ENCODE results near the gene HTT. TPM values are rescaled to one million over a fixed set of nuclear protein-coding genes. Genes with fewer than 3 reads are reported as not detected.
A peak's percentile ranks its signal among the peaks of the same experiment; 100 is the strongest.

HTT gene
- total and polyA plus RNA-seq, 10 donors, result 10.0 to 124 (median 84.4) TPM

- TF ChIP-seq POLR2A (IDR thresholded peaks at IDR 0.05) (no peak), POLR2AphosphoS5 (IDR thresholded peaks at IDR 0.05) (no peak), CTCF (IDR thresholded peaks at IDR 0.05 in 8 of 11, conservative IDR thresholded peaks at IDR 0.05 in 3 of 11) (no peak)
- Histone ChIP-seq H3K4me1 (peaks cover 9 to 37% (median 23%) of the 10 kb centered on the region in 6 donors), H3K9me3 (no peaks in the 10 kb centered on the region), H3K27me3 (replicated peaks in 1 of 7) (no peaks in the 10 kb centered on the region), H3K36me3 (no peaks in the 10 kb centered on the region), H3K27ac (no peak overlapping the region), H3K4me3 (no peak overlapping the region)
- WGBS, 5 donors, result 80 to 88% (median 85%) methylated on average over 6 of the region's 6 CpGs
- intact Hi-C loops (cut with DNase I; ENCODE audit: low total_unique reads), result no loop called here
- DNase-seq, result no peak
These were observed 38.8 kb upstream of the HTT start for GRCh38 chr4:3035674-3036073.

- H3K9me3 ChIP-seq, result no peaks in the 10 kb centered on the region
- DNase-seq, result peak; percentile 69
- peaks cover 13 to 44% (median 30%) of the 10 kb centered on the region in 6 donors for H3K4me1 ChIP-seq
- H3K27me3 ChIP-seq (replicated peaks in 1 of 7), result no peaks in the 10 kb centered on the region
- intact Hi-C loops (cut with DNase I; ENCODE audit: low total_unique reads), result no loop called here
- 82 to 86% (median 83%) methylated on average over 17 to 21 of the region's 21 CpGs for WGBS, 5 donors
- H3K36me3 ChIP-seq, result no peaks in the 10 kb centered on the region
- TF ChIP-seq CTCF (IDR thresholded peaks at IDR 0.05 in 8 of 11, conservative IDR thresholded peaks at IDR 0.05 in 3 of 11) (no peak), POLR2A (IDR thresholded peaks at IDR 0.05) (no peak), POLR2AphosphoS5 (IDR thresholded peaks at IDR 0.05) (no peak)
- H3K4me3 ChIP-seq, result no peak overlapping the region
- H3K27ac ChIP-seq, result no peak overlapping the region
These were observed 38.1 kb upstream of the HTT start for GRCh38 chr4:3036131-3036952.

GRCh38 chr4:3037957-3038461 is 36.5 kb upstream of the HTT start:
- Histone ChIP-seq H3K36me3 (no peaks in the 10 kb centered on the region), H3K4me1 (peaks cover 24 to 61% (median 46%) of the 10 kb centered on the region in 6 donors), H3K27ac (peak overlapping the region in 6 of 8 donors; percentile 17 to 60 (median 38)), H3K4me3 (peak overlapping the region in 7 of 8 donors; percentile 13 to 53 (median 20)), H3K27me3 (replicated peaks in 1 of 7) (no peaks in the 10 kb centered on the region), H3K9me3 (no peaks in the 10 kb centered on the region)
- intact Hi-C loops (cut with DNase I; ENCODE audit: low total_unique reads), result no loop called here
- no peak for TF ChIP-seq CTCF (IDR thresholded peaks at IDR 0.05 in 8 of 11, conservative IDR thresholded peaks at IDR 0.05 in 3 of 11)
- peak in 1 of 3 donors; percentile 33 for TF ChIP-seq POLR2AphosphoS5 (IDR thresholded peaks at IDR 0.05)
- 2 to 10% (median 5%) methylated on average over 6 of the region's 6 CpGs for WGBS, 5 donors
- peak; percentile 77 for DNase-seq

- Histone ChIP-seq H3K36me3 (no peaks in the 10 kb centered on the region), H3K4me1 (peaks cover 24 to 79% (median 50%) of the 10 kb centered on the region in 6 donors), H3K4me3 (peak overlapping the region in 1 of 8 donors; percentile 72), H3K27ac (peak overlapping the region in 5 of 8 donors; percentile 79 to 91 (median 85)), H3K27me3 (replicated peaks in 1 of 7) (no peaks in the 10 kb centered on the region), H3K9me3 (no peaks in the 10 kb centered on the region)
- TF ChIP-seq CTCF (IDR thresholded peaks at IDR 0.05 in 8 of 11, conservative IDR thresholded peaks at IDR 0.05 in 3 of 11) (no peak), POLR2A (IDR thresholded peaks at IDR 0.05) (no peak), POLR2AphosphoS5 (IDR thresholded peaks at IDR 0.05) (no peak)
- peak; percentile 59 for DNase-seq
- intact Hi-C loops (cut with DNase I; ENCODE audit: low total_unique reads), result no loop called here
- WGBS, 5 donors, result 76 to 87% (median 80%) methylated on average over 8 of the region's 8 CpGs
These were observed 34.6 kb upstream of the HTT start for GRCh38 chr4:3039706-3040366.

Measured in spleen (tissue), 11 donors.